OCI-LY7 (cell line): ENCODE data around the gene OR4D6.

Source experiments
- CTCF ChIP-seq: fragments of 200-600 bp; sonication (generic); conservative IDR thresholded peaks from 2 replicates; pipeline ENCODE4 v1.5.1; 2014; ENCODE audit warnings: mild to moderate bottlenecking, antibody characterized with exemption, low read length, moderate library complexity, mixed read lengths
- EZH2phosphoT487 ChIP-seq: fragments of 200-600 bp; sonication (generic); IDR thresholded peaks from 2 replicates; pipeline ENCODE4 v1.6.1; 2018; ENCODE audit warnings: low read depth, borderline replicate concordance, mild to moderate bottlenecking, mixed run types, antibody characterized with exemption, low read length, moderate library complexity, mixed read lengths

DNA sequence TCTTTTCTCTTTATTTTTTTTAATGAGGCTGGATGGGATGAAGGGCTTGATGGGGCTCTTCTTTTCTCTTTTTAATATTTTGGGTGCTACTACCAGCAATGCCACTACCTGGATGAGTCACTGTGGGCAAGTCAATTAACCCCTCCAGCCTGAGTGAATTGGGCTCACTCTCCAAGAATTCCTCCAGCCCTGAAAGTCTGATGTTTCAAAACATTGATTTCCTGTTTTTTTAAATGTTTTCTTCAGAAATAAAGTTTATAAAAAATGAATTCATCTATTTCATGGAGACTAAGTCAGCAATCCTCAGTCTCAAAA is 29.7 kb upstream of the OR4D6 start:
- no peak for TF ChIP-seq CTCF
- TF ChIP-seq EZH2phosphoT487, result no peak
